Sciatic nerve (tissue), 2 donors: Measurements from ENCODE around the gene QSER1. TPM values are rescaled to one million over a fixed set of nuclear protein-coding genes. Genes with fewer than 3 reads are reported as not detected.

Experiments used
- ATAC-seq: fragments of 200-7000 bp; cut with Tn5 transposase; one replicate; pipeline ENCODE4 v1.9.1; 2020; ENCODE audit warnings: mild to moderate bottlenecking, moderate library complexity
- DNase-seq: peaks from one replicate; pipeline ENCODE4 v3.0.0-alpha.2; 2020; ENCODE audit warnings: low spot score
- intact Hi-C: fragments of 100-400 bp; cut with DNase I; formaldehyde crosslinking; loops from one replicate; pipeline ENCODE4 v1.14.2; 2022
- total RNA-seq: library from RNA; stranded (reverse); fragmentation: NEBNext Ultra II Directional; extraction: Animal tissue kit (Norgen Biotek cat#: 25700); gene quantifications from one replicate; pipeline ENCODE4 v1.2.1, GENCODE V29; 2021
- donor health status: DM: no; HTN: no; CAD: no.
- donor health status: DM: no; HTN: no; CAD: no.

Gene QSER1
- total RNA-seq, 1 donor from 2014 or later: 50.7 TPM

DNA sequence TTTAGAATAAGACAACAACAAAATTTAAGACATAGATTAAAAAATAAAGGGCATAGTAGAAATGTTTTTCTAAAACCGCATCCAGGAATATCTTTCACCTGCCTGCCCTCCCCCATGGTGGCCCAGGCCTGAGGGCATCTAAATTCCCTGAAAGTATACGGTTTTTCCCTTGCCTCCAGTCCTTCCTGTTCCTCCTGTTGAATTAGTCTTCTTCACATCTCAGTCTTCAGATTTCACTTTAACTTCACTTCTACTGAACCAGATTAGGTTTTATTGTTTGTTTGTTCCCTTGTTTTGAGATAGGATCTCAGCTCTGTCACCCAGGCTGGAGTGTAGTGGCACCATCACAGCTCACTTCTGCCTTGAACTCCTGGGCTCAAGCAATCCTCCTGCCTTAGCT is 90.0 kb downstream of the QSER1 start:
- DNase-seq: no peak
- intact Hi-C loops: no loop called here
- ATAC-seq: no peak

GRCh38 chr11:32983506-32983905 is 90.9 kb downstream of the QSER1 start:
- DNase-seq: no peak
- ATAC-seq: no peak
- intact Hi-C loops: no loop called here

DNA sequence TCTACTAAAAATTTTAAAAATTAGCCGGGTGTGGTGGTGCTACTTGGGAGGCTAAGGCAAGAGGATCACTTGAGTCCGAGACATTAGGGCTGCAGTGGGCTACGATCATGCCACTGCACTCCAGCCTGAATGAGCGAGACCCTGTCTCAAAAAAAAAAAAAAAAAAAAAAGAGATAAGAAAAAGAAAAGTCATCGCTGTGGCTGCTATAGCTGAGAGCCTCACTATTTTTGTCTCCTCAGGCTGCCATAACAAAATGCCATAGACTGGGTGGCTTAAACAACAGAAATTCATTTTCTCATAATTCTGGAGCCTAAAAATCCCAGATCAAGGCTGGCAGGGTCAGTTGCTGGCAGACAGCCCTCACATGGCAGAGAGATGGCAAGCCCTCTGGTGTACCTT is 93.0 kb downstream of the QSER1 start:
- no peak for ATAC-seq
- intact Hi-C loops: no loop called here

DNA sequence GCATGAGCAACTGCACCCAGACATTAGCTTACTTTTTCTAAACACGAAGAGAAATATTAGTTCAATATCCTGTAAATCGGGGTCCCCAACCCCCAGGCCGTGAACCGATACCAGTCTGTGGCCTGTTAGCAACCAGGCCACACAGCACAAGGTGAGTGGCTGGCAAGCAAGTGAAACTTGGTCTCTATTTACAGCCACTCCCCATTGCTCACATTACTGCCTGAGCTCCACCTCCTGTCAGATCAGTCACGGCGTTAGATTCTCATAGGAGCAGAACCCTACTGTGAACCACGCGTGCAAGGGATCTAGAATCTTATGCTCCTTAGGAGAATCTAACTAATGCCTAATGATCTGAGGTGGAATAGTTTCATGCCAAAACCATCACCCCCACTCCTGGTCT is 95.2 kb downstream of the QSER1 start:
- intact Hi-C loops: no loop called here
- DNase-seq: no peak
- ATAC-seq: no peak

More for the DNA sequence above, 93.0 kb downstream of the QSER1 start:
- DNase-seq: no peak

DNA sequence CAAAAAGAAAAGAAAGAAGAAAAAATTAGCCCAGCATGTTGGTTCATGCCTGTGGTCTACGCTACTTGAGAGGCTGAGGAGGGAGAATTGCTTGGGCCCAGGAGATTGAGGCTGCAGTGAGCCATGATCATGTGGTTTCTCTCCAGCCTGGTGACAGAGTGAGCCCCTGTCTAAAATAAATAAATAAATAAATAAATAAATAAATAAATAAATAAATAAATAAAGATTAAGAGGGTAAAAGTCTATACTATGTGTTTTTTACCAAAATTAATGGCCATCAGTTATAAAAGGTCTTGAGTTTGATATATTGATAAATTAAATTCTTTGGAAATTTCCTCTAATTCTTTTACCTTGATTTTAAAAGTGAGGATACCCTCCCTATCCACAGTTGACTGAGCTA is 97.9 kb downstream of the QSER1 start:
- ATAC-seq (no peak), DNase-seq (no peak)

GRCh38 chr11:32991427-32991826 is 98.8 kb downstream of the QSER1 start:
- DNase-seq (no peak), ATAC-seq (no peak)
- intact Hi-C loops: no loop called here

More for the DNA sequence above, 97.9 kb downstream of the QSER1 start:
- intact Hi-C loops: no loop called here

DNA sequence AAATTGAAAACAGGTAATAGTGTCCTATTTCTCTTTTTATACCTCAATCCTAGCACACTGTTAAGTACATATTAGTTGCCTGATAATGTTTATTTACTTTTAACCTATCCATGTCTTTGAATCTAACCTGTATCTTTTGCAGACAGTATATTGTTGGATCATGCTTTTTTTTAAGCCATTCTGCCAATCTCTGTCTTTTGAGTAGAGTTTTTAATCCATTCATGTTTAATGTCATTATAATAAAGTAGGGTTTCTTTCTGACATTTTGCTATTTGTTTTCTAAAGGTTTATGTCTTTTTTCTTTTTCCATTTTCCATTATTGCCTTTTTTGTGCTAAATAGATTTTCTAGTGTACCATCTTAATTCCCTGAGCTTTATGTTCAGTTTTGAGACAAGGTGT is 99.3 kb downstream of the QSER1 start:
- intact Hi-C loops: no loop called here
- no peak for ATAC-seq
- DNase-seq: no peak

- DNase-seq (no peak), ATAC-seq (no peak)
- intact Hi-C loops: no loop called here
Measured at GRCh38 chr11:33000181-33000580, 107.6 kb downstream of the QSER1 start.

DNA sequence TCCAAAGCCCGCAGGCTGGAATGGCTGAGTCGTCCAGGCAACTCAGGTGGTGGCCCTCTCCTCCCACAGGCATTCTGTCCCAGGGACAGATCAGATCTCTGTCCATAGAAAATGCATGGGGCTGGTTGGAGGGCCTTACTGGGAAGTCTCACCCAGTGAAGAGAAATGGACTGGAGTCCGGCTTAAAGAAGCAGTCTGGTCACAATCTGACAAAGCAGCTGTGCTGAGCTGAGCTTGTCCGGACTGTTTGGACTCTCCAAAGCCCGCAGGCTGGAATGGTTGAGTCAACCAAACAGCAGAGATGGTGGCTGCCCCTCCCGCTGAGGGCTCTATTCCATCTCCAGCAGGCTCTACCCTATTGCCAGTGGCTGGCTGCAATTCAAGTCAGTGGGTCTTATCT is 108.7 kb downstream of the QSER1 start:
- intact Hi-C loops: no loop called here
- no peak for ATAC-seq
- no peak for DNase-seq

DNA sequence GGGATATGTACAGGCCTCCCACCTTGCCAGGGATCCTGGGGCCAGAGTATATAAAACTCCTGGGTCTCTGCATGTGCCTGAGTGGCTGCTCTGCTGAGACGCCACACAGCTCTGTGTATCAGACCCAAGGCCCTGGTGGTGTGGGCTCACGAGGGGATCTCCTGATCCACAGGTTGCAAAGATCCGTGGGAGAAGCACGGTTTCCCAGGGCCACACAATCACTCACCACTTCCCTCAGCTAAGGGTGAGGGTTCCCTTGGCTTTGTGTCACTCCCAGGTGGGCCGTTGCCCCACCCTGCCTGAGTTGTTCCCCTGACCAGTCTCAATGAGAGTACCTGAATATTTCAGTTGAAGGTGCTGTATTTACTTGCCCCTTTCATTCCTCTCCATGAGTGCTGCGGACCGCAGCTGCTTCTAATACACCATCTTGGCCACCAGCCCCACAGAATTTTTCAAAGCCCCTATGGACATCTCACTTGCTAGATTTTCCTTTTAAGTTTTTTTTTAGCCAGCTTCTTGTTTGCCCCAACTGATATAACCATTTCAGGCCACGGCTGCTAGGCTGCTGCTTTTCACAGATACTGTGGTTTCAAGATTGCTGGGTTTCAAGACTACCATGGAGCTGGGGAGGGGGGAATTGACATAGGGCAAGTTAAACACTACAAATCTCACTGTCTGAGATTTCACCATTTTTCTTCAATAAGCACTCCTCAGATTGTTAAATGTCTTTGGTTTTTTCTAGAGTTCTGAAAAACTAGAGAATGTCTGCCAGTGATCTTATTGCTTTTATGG is 109.3 kb downstream of the QSER1 start:
- intact Hi-C loops: no loop called here
- DNase-seq (no peak), ATAC-seq (peak; percentile 22)

DNA sequence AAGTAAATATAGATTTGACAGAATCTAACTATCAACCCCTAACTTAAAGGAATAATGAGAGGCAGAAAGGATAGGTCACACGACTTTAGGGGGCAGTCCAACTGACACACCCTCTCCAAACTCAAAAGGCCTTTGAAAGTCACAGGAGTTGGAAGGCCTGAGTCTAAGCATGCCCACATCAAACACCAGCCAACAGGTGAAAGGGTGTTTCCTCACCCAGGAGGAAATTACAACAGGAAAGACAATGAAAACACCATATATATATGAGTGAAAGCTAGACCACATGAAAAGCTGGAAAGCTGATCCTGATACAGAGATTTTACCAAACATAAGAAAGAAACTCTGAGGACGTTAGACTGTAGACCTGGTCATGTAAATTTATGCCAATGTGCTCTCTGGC is 112.6 kb downstream of the QSER1 start:
- no peak for ATAC-seq
- intact Hi-C loops: no loop called here
- DNase-seq: no peak

DNA sequence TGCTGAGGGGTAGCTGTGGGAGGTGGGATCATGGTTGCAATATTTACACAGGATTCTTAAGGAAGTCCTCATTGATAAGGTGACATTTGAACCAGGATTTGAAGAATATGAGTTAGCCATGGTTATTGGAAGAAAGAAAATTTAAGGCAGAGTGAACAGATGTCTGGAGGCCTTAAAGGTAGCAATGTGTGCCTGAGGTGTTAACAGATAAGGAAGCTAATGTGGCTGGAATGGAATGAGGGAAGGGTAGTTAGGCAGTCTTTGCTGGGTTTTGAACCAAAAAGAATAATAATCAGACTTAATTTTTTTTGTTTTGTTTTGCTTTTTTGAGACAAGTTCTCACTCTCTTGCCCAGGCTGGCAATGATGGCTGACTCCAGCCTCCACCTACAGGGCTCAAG is 113.4 kb downstream of the QSER1 start:
- ATAC-seq (no peak), DNase-seq (no peak)
- intact Hi-C loops: no loop called here

GRCh38 chr11:33013755-33014154 is 121.1 kb downstream of the QSER1 start:
- intact Hi-C loops: no loop called here
- ATAC-seq (no peak), DNase-seq (no peak)

DNA sequence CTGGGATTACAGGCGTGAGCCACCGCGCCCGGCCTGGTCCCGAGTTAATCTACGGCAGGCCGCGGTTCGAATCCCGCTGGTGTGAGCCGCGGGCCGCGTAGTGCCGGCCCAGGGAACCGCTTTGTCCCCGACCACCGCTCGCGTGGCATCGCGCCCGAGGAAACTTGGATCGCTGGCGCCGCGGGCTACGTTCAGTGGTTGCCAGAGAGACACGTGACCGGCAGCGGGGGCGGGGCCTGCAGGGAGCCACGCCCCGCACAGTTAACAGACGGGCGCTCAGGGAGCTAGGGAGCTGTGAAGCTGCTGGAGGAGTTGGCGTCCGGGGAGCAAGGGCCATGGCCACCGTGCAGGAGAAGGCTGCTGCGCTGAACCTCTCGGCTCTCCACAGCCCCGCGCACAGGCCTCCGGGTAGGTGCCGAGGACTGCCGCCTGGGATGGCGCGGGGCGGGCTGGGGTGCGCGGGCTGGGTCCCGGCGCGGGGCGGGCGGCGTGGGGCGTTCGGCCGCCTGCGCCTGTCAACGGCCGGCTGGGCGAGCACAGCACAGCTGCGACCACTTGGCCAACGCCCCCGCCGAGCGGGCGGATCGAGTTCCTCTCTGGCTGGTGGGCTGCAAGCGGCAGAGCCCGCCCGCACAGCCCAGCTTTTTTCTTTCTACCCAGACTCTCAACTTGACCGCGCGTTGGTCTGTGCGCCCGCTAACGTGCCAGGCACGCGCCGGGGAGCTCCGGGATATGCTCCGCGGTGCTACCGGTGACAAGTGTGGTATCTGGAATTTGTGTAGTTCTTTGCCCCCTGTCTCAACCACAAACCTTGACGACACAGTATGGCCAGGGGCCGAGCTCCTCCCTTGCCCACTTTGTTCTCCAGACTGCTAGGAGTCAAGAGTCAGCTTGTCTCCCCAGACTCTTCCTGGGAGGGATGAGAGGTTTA is 123.3 kb downstream of the QSER1 start, which contains the start of gene DEPDC7:
Gene DEPDC7 (plus strand): TSS at position 258 of the 931 bp plus-strand sequence. CDS start 78 bp downstream, at position 336.
- intact Hi-C loops: no loop called here
- peak; percentile 94 for DNase-seq
- ATAC-seq: peak; percentile 99

DNA sequence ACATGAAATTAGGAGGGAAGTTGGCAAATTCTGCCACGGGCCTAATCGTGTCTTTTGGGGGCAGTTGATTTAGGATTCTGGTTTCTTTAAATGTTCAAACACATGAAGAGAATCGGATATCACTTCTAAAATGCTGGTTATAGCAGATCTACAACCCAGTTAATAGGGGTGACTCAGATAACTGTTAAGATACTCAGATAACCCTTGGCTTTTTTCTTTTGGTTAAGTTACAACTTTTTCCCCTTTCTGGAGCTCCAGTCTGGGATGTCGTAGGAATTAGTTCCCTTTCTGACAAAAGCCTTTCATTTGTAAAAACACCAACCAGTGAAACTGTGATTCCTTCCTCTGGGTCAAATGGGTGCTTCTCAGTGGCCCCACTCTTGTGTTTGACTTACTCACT is 124.0 kb downstream of the QSER1 start:
- intact Hi-C loops: no loop called here
- DNase-seq (no peak), ATAC-seq (no peak)

DNA sequence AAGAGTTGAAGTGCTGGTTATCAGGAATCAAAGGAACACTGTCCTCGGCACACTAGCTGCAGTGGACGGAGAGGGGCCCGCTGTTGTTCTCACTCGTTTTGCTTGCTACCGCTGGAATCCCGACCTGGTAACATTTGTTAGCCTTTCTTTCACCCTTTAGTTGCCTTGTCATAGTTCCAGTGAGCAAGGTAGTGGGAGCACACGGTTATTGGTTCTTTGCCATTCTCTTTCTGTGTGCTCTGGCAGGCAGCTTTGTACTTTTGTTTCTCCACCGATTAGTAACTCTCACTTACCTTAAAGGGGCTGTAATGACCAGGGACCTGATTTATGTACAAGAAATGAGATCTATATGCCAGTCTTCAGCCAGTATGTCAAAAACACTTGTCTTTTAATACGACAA is 124.9 kb downstream of the QSER1 start:
- no peak for DNase-seq
- intact Hi-C loops: no loop called here
- no peak for ATAC-seq

DNA sequence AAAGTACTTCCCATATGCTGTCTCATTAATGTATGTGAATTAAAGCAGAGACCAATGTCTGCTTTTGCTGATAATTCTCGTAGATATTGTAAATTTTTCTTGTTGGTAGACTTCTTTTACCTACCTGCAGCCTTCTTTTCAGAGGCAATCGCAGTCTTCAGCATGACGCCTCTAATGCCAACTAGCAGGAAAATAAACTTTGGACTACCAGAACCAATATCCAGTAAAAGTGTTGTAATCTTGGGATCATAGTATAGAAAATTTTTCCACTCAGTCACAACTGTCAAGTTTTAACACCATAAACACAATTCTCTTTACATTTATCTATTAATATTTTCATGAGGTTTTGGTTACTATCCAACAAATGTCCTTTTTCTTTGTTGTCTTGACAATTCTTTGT is 125.4 kb downstream of the QSER1 start:
- ATAC-seq (no peak), DNase-seq (no peak)
- intact Hi-C loops: no loop called here

- ATAC-seq (no peak), DNase-seq (no peak)
- intact Hi-C loops: no loop called here
Measured at GRCh38 chr11:33018840-33019239, 126.2 kb downstream of the QSER1 start.

GRCh38 chr11:33021501-33021900 is 128.9 kb downstream of the QSER1 start:
- intact Hi-C loops: no loop called here
- no peak for ATAC-seq
- DNase-seq: no peak

GRCh38 chr11:33021937-33022336 is 129.3 kb downstream of the QSER1 start:
- intact Hi-C loops: no loop called here
- ATAC-seq: no peak
- no peak for DNase-seq
